ENCODE data around the gene FAM3A.

Gene FAM3A

DNA sequence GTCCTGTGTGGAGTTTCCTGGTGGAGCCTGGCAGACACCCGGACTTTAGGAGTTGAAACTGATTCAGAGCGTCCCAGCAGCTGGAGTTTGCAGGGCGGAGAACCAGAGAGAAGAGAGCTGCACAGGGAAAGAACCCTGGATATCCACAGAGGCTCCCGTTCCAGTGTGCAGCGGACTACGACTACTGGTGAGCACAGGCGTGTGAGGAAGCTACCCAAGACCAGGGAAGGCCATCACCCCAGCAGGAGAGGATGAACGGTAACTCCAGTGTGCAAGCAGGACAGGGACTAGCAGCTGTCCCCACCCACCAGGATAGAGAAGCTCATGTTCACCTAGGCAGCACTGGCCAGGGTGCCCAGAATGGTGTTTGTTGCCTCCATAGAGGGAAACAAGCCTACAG, 39.2 kb downstream of the FAM3A start:
- FAIRE-seq = no peak

DNA sequence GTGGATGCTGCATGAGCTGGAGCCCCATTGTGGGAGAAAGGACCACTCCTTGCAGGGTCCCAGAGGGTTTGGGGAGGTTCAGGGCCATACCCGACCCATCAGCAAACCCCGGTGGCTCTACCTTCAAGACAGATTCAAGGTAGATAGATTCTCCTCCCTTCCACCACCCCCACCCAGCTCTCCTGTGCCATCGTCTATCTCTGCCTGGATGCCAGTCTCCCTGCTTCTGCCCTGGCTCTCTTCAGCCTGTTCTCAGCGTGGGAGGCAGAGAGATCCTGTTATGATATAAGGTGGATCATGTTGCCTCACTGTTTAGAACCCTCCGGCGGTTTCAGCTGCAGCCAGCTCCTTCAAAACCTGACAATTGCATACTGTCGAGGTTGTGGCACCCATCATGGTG, 42.3 kb downstream of the FAM3A start:
- FAIRE-seq = no peak

DNA sequence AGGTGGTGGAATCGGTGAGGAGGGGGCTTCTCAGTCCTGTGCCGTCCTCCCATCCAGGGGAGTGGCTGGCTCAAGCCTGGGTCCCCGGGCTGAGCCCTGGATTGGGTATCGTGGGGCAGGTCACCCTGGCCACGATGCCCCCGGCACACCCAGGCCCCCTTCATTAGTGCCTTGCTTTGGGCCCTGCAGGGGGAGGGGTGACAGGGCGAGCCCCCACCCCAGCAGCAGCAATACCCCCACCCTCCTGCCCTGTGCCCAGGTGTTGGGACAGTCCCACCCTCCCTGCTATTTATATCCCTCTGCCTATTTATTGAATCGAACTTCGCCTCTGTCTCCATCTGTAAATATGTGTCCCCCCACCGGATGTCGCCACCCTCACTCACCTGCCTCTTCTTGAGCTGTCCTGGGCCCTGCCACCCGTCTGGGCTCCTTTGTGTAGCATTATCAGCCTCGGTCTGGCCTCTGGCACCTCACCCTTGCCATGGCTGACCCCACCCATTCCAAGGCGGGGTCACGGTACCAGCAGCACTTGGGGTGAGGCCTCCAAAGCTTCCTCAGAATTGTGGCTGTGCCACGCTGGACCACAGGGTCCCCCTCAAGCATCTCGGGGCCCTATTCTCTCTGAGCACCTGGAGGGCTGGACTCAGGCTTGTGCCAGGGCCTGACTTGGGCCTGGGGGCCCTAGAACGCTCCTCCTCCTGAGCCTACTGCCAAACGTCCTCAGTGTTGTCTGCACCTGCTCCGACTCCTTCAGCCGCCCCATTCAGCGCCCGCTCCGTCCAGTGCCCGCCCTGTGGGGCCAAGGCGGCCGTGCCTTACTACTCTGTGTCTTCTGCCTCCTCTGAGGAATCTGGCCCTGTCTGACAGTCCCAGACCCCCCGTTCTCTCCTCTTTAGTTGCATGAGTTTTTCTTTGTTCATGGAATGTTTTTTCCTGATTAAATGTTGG, 43.1 kb downstream of the FAM3A start:
- no peak for FAIRE-seq

DNA sequence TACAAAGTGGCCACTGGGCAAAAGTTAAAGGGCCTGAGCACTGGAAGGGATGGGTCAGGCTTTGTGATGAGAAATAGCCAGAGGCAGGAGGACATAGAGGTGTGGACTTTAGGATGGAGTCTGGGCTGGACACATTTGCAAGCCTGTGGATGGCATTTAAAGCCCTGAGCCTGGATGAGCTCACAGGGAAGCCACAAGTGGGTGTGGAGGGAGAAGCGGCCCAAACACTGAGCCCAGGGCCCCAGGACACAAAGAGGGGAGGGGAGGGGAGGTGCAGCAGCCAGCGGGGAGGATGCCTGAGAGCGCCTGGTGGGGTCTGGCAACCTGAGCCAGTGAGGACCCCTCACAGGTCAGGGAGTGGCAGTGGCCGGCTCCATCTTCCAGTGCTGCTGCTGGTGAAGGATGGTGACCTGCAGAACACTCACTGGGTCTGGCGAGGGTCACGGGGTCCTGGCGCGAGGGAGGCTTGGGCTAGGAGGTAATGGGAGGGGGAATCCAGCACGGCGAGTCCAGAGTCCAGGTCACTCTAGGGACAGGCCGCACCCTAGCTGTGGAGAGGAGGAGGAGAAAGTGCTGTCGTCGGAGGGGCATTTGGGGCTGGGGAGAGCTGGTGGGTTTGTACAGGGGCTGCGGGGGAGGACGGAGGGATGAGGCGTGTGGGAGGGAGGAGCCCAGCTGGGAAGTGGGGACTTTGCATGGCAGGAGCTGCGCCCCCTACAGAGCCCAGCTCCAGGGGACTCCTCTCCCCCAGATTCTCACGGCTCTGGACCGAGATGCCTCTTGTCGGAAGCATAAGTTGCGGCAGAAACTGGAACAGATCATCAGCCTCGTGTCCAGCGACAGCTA, 44.0 kb downstream of the FAM3A start:
- FAIRE-seq = no peak

DNA sequence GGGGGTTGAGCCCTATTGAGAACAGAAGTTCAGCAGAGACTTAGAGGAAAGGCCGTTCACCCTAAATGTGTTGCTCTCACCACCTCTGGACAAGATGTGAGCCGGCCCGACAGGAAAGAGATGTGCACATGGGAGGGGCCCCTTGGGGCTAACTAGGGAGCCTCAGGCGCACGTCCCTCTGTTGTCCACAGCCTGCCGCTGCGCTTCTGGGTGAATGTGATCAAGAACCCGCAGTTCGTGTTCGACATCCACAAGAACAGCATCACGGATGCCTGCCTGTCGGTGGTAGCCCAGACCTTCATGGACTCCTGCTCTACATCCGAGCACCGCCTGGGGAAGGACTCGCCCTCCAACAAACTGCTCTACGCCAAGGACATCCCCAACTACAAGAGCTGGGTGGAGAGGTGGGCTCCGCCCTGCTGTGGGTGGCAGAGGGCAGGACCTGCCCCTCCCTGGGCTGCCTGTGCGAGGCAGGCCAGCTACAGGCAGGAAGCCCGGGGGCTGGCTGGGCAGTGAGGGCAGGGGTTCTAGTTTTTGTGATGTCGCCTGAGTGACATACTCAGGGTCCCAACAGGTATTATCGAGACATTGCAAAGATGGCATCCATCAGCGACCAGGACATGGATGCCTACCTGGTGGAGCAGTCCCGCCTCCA, 45.0 kb downstream of the FAM3A start:
- FAIRE-seq = no peak

DNA sequence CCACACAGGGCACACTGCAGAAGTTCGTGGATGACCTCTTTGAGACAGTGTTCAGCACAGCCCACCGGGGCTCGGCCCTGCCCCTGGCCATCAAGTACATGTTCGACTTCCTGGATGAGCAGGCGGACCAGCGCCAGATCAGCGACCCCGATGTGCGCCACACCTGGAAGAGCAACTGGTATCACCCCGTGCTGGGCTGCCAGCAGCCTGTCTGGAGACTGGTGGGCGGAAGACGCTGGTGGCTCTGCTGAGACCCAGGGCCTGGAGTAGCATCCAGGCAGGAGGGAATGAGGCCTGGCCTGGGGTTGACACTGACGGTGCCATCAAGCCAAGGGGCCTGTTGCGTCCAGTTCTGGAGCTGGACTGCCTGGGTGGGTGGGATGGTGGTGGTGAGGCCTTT, 45.6 kb downstream of the FAM3A start:
- no peak for FAIRE-seq

DNA sequence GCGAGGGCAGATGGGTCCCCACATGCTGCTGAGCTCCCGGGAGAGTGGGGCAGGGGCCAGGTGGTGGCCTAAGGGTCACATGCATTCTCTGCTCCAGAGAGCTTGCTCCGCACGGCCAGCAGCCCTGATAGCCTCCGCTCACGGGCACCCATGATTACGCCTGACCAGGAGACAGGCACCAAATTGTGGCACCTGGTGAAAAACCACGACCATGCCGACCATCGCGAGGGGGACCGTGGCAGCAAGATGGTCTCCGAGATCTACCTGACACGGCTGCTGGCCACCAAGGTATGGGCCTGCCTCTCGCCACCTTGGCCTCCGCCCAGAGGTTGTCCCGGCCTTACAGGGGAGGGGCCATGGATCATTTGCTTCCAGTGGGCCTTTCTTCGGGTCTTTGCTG, 46.2 kb downstream of the FAM3A start:
- FAIRE-seq = no peak

DNA sequence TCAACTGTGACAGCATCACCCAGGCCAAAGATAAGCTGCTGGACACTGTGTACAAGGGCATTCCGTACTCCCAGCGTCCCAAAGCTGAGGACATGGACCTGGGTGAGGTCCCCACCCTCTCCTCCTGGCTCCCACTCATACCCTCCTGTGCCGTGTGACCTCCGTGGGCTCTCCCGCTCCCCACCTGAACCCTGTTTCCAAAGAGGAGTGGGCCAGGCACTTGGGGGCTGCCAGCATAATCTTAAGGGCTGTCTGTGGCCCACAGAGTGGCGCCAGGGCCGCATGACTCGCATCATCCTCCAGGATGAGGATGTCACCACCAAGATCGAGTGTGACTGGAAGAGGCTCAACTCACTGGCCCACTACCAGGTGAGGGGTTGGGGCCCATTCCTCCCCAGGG, 46.9 kb downstream of the FAM3A start:
- FAIRE-seq = no peak

DNA sequence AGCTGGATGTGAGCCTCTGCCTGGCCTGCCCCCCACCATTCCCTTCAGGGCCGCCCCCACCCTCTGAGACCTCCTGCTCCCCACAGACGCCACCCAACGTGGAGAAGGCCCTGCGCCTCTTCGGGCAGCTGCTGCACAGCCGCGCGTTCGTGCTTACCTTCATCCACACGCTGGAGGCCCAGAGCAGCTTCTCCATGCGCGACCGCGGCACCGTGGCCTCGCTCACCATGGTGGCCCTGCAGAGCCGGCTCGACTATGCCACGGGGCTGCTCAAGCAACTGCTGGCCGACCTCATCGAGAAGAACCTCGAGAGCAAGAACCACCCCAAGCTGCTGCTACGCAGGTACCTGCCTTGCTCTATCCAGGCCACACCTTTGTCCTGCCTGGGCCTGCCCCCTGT, 47.8 kb downstream of the FAM3A start:
- no peak for FAIRE-seq

DNA sequence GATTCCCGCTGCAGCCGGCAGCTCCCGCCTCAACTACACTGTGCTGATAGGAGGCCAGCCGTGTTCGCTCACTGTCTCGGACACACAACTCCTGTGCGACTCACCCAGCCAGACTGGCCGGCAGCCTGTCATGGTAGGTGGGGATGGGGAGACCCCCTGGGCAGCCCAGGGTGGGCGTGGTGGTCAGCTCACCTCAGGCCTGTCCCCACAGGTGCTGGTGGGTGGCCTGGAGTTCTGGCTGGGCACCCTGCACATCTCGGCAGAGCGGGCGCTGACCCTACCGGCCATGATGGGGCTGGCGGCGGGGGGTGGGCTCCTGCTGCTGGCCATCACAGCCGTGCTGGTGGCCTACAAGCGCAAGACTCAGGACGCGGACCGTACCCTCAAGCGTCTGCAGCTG, 48.5 kb downstream of the FAM3A start:
- no peak for FAIRE-seq

DNA sequence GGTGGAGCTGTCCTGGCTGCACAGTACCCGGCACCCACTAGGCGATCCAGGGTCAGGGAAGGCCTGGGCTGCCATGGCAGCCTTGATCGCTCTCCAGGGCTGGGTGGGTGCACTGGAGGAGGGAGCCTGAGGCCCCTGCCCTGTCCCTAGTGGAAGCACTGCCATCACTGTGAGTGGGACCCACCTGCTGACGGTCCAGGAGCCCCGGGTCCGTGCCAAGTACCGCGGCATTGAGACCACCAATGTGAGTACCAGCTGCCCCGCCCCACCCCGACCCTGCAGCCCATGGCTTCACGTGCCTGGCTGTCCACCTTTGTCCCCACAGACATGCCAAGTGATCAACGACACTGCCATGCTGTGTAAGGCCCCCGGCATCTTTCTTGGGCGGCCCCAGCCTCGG, 49.1 kb downstream of the FAM3A start:
- no peak for FAIRE-seq

DNA sequence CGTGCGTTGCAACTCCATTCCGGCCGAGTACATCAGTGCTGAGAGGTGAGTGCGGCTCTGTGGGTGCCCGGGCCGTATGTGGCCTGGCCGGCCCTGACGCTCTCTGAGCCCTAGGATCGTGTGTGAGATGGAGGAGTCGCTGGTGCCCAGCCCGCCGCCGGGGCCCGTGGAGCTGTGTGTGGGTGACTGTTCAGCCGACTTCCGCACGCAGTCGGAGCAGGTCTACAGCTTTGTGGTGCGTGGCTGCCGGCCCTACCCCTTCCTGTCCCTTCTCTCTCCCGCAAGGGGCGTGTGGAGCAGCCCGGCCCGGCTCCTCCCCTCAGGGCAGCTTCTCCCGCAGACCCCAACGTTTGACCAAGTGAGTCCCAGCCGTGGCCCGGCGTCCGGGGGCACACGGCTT, 50.0 kb downstream of the FAM3A start:
- FAIRE-seq = no peak

DNA sequence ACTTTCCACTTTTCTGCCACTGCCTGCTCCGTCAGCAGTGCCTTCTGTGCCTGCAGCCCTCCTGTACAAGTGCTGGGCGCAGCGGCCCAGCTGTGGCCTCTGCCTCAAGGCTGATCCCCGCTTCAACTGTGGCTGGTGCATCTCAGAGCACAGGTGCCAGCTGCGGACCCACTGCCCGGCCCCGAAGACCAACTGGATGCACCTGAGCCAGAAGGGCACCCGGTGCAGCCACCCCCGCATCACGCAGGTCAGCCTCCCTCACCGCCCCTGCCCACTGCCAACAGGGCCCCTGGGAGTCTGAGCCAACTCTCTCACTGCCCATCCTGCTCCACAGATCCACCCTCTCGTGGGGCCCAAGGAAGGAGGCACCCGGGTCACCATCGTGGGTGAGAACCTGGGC, 50.4 kb downstream of the FAM3A start:
- FAIRE-seq = no peak

DNA sequence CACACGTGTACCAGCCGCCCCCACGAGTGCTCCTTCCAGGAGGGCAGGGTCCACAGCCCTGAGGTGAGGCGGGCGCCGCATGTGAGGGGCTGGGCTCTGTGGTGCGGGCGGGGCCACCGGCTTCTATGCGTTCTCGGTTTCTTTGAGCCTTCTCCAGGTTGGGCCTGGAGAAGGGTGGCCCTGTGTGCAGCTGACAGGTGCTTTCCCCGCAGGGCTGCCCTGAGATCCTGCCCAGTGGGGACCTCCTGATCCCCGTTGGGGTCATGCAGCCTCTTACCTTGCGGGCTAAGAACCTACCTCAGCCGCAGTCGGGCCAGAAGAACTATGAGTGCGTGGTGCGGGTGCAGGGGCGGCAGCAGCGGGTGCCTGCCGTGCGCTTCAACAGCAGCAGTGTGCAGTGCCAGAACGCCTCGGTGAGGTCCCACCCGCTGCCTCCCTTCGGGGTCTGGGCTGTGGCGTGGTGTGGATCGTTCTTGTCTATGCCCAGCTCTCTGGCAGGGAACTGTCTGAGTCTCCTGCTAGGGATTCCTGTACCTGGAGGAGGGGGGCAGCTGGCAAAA, 51.1 kb downstream of the FAM3A start:
- FAIRE-seq = no peak

DNA sequence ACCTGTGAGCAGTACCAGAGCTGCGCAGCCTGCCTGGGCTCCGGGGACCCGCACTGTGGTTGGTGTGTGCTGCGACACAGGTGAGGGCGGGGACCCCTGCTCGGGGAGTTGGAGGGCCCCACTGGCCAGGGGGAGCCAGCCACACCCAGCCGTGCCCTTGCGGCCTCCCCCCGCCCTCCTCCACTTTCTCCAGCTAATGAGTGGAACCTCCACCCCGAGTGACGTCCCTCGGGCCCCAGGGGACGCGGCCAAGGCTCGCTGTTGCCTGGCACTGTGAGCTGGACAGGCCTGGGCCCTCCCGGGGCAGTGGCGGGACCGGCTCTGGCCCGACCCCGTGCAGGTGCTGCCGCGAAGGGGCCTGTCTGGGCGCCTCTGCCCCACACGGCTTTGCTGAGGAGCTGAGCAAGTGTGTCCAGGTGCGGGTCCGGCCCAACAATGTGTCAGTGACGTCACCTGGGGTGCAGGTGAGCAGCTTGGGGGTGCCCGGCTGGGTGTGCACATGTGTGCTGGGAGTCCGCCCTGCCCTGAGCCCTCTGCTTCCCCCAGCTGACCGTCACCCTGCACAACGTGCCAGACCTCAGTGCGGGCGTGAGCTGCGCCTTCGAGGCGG, 52.3 kb downstream of the FAM3A start:
- no peak for FAIRE-seq

DNA sequence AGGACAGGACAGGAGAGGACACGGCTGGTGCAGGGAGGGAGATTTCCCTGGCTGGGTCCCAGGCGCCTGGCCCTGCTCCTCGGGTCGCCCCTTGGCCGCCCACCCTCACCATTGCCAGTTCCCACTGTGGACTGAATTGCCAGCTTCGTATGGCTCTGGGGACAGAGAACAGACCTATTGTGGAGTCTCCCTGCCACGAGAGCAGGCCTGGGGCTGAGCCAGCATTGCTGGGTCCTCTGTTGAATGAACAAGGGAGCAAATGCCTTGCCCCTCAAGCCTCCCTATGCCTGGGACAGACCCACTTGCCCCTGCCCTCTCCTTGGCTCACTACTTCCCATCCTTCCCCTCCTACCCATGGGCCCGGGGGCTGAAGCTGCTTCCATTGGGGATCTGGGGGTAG, 53.6 kb downstream of the FAM3A start:
- no peak for FAIRE-seq

DNA sequence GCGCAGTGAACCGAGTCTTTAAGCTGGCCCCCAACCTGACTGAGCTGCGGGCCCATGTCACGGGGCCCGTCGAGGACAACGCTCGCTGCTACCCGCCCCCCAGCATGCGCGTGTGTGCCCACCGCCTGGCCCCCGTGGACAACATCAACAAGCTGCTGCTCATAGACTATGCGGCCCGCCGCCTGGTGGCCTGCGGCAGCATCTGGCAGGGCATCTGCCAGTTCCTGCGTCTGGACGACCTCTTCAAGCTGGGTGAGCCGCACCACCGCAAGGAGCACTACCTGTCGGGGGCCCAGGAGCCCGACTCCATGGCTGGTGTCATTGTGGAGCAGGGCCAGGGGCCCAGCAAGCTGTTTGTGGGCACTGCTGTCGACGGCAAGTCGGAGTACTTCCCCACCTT, 55.7 kb downstream of the FAM3A start:
- no peak for FAIRE-seq

DNA sequence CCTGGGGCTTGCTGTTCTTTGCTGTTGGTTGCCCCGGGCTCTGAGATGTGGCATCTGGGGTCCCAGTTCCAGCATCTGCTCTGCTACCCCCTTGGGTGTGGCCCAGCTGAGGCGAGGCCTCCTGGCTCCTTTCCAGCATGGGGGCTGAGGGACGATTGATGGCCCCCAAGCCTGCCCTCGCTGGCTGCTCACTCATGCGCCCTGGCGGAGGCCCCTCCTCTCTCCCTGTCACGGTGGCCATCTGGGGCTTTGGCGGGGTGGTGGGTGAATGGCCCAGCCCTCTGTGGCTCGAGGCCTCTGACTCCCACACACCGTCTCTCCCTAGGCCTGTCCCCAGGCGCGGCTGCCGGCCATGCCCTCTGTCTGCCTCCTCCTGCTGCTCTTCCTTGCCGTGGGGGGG, 56.2 kb downstream of the FAM3A start:
- FAIRE-seq = no peak

DNA sequence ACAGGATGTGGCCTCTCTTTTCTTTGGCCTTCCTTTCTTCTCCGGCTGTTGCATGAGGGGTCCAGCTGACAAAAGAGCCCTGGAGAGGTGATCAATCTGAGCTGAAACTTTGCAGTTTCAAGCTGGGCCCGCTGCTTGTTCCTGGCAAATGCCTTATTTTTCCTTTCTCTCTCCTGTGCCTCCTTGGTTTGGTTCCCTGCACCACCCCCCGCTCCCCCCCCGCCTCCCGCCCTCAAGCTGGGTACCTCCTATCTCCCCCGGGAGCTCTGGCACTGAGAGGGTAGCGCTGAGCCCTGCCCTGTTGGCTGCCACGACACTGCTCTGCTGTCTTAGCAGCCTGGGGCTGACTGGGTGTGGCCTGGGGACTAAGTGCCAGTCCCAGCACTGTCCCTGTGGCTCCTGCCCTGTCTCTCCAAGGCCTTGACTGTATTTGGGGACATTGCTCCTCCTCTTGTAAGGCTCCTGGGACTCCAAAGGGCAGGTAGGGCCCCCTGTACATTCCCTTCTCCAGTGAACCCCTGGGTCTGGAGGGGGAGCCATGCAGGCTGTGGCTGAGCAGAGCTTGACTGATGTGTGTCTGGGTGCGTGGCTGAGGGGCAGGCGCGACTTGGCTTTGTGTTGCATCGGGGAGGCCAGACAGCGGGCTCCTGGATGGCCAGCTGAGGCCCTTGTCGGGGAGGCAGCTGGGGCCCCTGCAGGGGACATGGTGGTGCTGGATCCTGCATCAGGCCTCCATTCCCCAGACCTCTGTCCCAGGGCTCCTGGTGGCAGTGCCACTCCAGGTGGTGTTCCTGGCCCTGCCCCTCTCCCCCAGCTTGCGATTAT, 56.9 kb downstream of the FAM3A start:
- FAIRE-seq = no peak

DNA sequence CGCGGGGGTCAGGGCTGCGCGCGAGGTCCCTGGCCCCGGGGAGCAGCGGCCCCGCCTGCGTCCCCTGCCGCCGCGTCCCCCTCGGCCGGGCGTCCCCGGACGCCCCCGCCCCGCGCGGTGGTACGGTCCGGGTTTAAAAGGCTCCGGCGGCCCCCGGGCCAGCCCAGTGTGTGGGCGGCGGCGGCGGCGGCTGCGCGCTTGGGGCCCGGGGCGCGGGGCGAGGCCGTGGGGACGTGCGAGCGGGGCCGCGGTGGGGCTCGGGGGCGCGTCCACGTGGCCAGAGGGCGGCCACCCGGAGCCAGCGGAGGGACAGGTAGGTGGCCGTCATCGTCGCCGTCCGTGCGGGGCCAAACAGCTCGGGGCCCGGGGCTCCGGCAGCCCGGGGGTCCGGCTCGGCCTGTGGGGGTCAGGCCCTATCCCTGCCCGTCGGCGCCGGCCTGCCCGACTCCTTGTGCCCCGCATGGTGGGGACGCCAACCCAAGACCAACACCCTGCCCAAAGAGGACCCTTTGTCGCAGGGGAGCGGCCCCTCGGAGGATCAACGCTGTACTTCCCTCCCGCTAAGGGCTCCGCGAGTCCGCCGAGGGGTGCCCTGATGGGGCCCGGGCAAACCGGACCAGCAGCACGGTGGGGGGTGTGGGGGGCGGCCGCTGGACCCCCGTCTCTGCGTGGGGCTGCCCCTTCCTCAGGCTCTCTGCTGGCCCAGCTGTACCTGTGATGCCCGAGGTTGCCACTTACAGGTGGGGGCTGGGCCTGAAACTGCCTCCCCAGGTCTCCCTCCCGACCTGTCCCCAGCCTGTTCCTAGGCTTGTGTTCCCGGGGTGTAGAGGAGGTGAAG, 57.7 kb downstream of the FAM3A start, which contains the start of gene PLXNA3:
TSS of gene PLXNA3 (plus strand) at position 166 of the 838 bp plus-strand sequence. CDS start 1,903 bp downstream, outside the sequence.
- FAIRE-seq = no peak
